ENCODE data around the gene EMC7. TPM values are rescaled to one million over a fixed set of nuclear protein-coding genes. Genes with fewer than 3 reads are reported as not detected.
A peak's percentile ranks its signal among the peaks of the same experiment; 100 is the strongest.

Gene EMC7
- total RNA-seq, 1 donor from 2014 or later = 37.4 TPM

GRCh38 chr15:34039790-34040113 is 61.9 kb downstream of the EMC7 start:
- DNase-seq (ENCODE audit: low read depth) = no peak
- TF ChIP-seq CTCF (conservative IDR thresholded peaks at IDR 0.05; ENCODE audit: low read depth, low read length) = no peak
- peak overlapping the region; percentile 92 for H3K4me3 ChIP-seq (ENCODE audit: low read depth, low read length)

- DNase-seq (ENCODE audit: low read depth) = no peak
- TF ChIP-seq CTCF (conservative IDR thresholded peaks at IDR 0.05; ENCODE audit: low read depth, low read length) = no peak
- peak within 1 kb of the TSS; percentile 92 for H3K4me3 ChIP-seq (ENCODE audit: low read depth, low read length)
Observed at GRCh38 chr15:34038871-34039789, 62.5 kb downstream of the EMC7 start, which contains the start of gene AVEN. Gene AVEN (minus strand): TSS chr15:34039204. CDS start chr15:34039046, 158 bp downstream.

- DNase-seq (ENCODE audit: low read depth) = no peak
- no peak for TF ChIP-seq CTCF (conservative IDR thresholded peaks at IDR 0.05; ENCODE audit: low read depth, low read length)
- H3K4me3 ChIP-seq (ENCODE audit: low read depth, low read length) = peak overlapping the region; percentile 92
Observed at GRCh38 chr15:34038023-34038870, 63.4 kb downstream of the EMC7 start.

Other genes starting within 250 kb of the EMC7 start
- not detected in 2 replicates for gene CHRM5, start 133.4 kb downstream of the EMC7 start, total RNA-seq
- gene AVEN, start 62.7 kb downstream of the EMC7 start, total RNA-seq = 25.3 and 29.5 TPM in 2 replicates
- 0.40 and 0.43 TPM in 2 replicates for gene PGBD4, start 221 bp upstream of the EMC7 start, total RNA-seq
- 35.5 and 49.3 TPM in 2 replicates for gene KATNBL1, start 108.2 kb upstream of the EMC7 start, total RNA-seq
- 221 and 224 TPM in 2 replicates for gene EMC4, start 123.2 kb upstream of the EMC7 start, total RNA-seq
- gene SLC12A6, start 235.9 kb upstream of the EMC7 start, total RNA-seq = 4.8 and 8.3 TPM in 2 replicates
- gene NOP10, start 241.3 kb upstream of the EMC7 start, total RNA-seq = 319 TPM in 2 replicates
- gene NUTM1, start 241.5 kb upstream of the EMC7 start, total RNA-seq = not detected in 2 replicates

Measured in epithelial cell of proximal tubule (primary cell).